GM19193 (cell line): ENCODE results near the gene CDK3.

Experiments
- POLR2A ChIP-seq: IDR thresholded peaks from 4 replicates; pipeline ENCODE4 v1.6.1; 2011; ENCODE audit not compliant: insufficient read depth, insufficient read length; ENCODE audit errors: extremely low read depth

CDK3 gene

DNA sequence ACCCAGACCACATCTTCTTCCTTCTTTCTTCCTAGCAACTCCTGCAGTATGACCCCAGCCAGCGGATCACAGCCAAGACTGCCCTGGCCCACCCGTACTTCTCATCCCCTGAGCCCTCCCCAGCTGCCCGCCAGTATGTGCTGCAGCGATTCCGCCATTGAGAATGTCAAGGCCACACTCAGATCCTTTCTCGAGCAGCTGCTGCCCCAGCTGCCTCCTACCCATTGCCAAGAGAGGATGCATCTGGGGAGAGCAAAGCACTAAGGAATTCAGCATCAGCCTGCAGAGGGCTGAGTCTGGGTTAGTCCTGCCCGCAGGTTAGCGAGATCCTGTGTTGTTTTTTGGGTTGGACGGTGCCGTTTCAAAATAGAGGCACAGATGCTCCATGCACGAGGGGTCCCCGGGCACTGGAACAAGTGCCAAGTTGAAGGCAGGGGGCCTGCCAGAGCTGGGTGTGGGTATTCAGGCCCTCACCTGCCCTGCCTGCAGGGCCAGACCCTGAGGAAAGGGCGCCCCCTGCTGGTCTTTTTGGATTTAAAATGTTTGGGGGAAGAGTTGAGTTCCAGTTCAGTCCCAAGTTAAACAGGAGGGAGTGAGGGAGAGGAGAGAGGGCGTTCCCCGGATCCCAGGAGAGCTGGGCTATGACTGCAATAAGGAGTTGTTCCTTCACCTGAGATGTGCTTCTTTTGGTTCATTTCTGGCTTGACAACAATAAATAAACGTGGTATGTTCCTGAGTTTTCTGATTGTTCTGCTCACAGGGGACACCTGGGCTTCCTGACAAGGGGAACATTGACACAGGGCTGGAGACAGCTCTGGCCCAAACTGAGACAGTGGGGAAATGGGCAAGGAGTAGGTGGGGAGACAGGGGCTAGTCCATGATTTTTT, 4.9 kb downstream of the CDK3 start:
- no peak for TF ChIP-seq POLR2A

DNA sequence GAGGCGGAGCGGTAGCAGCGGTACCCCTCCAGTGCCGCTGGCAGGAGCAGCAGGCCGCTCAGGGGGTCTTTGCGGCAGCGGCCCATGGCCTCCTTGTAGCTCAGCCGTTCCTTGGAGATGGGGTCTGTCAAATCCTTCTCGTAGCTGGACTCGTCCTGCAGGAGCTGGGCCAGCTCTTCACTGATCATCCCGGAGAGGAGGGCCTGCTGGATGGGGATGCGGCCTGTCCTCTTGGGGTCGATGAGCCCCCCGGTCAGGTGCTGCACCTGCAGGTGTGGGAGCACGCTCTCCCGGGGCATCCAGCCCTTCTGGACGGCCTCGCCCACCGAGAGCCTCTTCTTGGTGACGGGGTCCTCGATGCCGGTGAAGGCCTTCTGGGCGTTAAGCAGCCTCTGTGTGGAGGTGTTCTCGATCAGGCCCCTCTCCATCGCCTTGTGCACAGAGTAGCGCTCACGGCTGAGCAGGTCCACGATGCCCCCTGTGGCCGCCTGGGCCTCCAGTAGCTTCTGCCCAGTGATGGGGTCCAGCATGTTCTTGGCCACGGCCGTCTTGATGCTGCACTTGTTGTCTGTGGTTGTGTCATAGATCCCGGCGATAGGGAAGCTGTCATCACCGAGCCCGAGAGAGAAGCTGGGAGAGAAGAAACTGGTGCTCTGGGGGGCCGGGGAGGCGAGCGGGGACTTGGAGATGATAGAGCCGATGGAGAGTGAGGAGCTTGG, 6.6 kb downstream of the CDK3 start:
- TF ChIP-seq POLR2A: no peak

DNA sequence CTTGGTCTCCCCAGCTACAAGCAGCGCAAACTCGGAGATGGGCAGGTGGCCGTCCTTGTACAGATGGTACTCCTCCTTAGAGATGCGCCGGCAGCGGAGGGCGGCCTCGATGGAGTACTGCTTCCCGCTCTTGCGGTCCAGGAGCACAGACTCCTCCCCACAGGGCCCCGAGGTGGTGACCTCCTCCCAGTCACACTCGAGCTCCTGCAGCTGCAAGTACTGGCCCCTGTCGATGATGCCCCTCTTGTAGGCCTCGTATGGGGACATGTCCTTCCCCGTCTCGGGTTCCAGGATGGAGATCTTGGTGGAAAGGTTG, 7.2 kb downstream of the CDK3 start:
- TF ChIP-seq POLR2A: no peak

DNA sequence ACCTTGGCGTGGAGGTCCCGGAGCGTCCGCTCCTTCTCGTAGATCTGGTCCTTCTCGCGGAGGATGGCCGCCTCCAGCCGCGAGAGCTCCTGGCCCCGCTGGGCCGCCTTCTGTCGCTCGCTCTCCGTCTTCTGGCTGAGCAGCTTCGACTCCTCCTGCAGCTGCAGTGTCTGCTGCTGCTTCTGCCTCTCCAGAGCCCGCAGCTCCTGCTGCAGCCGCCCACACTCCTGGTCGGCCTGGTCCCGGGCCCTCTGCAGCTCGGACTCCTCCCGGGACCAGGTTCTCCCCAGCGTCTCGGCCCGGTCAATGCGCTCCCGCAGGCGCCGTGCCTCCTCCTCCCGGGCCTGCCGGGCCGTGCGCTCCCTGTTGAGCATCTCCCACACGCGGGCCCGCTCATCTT, 7.6 kb downstream of the CDK3 start:
- TF ChIP-seq POLR2A: no peak

DNA sequence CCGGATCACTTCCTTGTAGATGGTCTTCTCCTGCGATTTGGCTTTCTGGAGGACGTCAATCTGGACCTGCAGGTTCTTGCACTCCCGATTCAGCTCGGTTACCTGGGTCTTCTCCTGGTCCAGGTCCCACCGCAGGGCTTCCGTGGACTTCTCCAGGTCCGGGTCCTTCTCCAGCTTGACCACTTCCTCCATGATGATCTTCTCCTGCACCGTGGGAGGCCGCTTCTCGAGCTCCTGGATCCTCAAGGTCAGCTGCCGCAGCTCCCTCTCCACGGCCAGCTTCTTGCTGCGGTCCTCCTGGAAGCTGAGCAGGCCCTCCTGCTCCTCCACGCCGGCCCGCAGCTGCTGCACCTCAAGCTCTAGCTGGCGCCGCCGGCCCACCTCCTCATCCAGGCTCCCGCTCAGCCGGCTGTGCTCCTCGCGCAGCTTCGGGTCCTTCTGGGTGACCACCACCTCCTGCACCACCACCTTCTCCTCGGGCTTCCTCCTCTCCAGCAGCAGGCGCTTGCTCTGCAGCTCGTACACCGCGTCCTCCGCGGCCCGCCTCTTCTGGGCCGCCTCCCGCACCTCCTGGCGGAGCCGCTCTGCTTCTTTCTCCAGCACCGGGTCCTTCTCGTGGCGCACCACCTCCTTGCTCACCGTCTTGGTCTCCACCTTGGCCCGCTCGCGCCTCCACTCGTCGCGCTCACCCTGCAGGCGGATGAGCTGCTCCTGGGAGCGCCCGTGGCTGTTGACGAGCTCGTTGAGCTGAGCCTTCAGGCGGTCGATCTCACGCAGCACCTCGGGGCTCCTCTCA, 8.2 kb downstream of the CDK3 start:
- TF ChIP-seq POLR2A: no peak

DNA sequence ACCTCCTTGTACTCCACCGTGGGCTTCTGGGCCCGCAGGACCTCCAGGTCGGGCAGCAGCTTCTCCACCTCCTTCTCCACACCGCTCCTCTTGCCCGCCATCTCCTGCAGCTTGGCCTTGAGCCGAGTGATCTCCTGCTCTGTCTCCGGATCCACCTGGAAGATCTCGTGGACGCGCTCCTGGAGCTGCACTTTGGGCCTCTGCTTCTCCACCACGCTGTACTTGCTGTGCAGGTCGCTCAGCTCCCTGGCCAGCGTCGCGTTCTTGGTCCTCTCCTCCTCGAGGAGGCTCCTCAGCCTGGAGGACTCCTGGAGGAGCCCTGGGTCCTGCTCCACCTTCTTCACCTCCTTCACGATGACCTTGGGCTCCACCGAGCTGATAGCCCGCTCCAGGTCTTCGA, 8.8 kb downstream of the CDK3 start:
- no peak for TF ChIP-seq POLR2A

DNA sequence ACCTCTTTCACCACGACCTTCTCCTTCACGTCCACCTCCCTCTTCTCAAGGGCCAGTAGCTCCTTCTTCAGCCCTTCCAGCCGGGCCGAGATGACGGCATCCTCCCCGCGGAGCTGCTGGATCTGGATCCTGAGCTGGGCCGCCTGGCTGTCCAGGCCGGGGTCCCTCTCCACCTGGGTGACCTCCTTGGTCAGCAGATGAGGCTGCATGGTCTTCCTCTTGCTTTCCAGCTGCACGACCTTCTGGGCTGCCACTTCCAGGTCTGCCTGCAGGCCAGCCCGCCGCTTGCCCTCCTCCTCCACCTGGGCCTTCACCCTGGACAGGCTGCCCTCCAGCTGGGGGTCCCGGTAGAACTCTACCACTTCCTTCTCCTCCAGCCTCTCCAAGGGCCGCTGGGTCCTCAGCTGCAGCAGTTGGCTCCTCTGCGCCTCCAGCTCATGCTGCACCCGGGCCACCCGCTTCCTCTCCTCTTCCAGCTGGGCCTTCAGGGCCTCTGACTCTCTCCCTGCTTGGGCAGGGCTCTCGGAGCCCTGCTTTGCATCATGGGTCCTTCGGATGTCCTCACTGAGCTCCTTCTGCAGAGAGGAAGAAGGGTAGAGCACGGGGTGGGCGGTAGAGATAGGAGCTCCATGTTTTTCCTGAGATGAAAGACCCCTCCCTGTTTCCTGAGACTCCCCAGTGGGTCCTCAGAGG, 9.5 kb downstream of the CDK3 start:
- TF ChIP-seq POLR2A: no peak

DNA sequence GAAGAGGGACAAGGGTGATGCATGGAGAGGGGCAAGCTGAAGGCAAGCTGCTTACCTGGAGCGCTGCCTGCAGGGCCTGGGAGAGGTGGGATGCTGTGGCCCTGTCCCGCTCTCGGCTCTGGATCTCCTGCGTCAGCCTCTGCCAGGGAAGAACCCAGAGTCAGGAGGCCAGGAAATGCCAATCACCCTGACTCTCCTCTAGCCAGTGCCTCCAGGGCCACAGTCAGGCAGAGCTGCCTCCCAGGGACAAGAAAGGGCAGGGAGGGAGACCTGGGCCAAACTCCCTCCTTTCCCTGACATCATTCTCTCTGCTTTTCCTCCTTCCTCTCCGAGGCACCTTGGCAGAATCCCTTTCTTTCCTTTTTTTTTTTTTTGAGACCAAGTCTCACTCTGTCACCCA, 11.3 kb downstream of the CDK3 start:
- TF ChIP-seq POLR2A: no peak

DNA sequence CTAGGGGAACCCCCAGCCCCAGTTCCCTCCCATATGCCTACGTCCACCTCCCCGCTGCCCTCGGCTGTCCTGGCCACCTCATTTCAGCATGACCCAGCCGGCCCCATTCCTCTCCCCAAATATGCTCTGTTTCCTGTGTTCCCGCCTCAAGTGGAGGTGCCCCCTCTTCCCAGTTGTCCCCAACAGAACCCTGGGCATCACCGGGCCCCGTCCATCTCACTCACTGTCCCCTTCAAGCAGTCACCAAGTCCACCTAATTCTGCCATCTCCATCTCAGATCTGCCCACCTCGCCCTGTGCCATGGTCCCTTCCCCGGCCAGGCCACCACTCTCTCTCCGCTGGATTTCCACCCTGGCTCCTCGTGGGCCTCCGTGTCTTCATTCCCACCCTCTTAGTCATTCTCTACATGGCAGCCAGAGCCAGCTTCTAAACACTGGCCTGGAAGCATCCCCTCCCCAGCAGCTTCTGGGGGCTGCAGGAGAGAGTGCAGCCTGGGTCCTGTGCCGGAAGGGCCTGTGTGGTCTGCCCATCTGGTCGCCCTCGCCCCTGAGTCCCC, 12.8 kb downstream of the CDK3 start:
- no peak for TF ChIP-seq POLR2A

DNA sequence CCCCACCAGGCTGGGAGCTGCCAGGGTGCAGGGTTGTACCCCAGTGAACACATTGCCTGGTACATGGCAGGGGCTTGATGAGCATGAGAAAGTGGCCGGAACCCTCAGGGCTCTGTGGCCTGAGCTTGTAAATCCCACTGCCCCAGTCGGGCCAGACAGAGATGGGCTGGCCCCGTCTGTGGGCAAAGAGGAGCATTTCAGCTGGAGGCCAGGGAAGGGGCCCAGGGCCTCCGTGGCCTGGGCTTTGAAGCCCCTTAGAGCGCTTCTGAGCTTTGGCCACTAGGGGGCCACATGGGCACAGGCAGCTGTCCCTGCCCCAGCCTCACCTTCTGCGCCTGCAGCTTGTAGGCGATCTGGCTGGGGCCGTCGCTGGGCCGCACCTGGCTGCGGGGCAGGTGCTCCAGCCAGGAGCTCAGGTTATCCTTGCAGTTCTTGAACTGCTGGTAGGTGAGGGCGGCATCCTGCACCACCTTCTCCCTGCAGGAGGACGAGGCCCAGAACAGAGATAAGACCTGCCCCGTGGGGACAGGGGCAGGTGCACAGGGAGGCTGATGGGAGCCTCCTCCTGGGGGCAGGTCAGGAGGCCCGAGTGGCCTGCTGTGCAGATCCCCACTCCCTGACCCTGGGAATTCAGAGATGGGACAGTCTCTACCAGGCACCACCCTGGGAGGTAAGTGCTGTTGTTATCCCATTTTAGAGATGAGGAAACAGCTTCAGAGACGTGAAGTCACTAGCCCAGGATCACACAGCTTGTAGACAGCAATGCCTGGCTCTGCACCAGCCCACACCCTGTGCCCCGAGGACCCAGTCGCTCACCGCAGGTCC, 13.7 kb downstream of the CDK3 start:
- no peak for TF ChIP-seq POLR2A

DNA sequence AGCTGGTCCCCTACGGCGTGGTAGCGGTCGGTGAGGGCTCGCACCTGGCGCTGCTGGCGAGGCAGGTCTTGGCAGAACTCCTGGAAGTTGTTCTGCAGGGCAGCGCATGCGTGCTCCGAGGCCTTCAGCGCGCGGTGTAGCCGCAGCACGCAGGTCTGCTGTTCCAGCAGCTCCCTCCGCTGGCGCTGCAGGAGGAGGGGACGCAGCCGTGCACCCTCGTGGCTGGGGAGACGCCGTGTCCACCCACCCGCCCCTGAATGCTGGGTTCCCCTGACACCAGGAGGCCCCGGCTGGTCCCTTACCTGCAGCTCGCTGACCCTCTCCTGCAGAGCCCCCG, 14.2 kb downstream of the CDK3 start:
- no peak for TF ChIP-seq POLR2A

DNA sequence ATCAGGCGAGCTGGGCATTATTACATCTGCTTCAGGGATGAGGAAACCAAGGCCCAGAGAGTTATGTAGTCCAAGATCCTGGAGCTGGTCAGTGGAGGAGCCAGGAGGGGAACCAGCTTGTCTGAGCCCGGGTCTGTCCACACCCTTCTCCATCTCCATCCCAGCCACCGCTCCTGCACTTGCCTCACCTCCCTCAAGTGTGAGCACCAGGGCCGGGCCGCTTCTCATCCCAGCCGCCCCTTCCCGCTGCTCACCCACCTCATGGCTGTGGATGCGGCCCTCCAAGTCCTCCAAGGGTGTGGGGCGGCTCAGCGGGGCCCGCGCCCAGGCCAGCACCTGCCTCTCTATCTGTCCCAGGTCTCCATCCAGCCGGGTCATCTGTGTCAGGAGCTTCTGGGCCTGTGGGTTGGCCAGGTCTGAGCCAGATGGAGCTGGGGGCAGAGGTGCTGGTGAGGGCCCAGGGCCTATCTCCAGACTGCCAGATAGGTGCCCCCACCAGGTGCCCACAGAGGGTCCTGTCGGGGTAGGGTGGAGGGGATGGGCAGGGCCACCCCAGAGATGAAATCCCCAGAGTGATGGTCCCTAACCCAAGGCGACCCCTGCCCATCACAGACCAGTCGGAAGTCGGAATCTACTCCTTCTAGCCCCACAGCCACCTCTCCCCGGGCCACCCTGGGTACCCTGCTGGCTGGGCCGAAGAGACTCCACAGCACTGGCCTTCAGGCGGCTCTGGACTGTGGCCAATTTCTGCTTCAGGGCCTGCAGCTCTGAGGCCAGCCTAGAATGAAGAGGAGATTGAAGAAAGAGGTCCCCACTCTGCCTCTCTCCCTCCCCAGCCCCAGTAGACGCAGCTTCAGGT, 17.1 kb downstream of the CDK3 start:
- no peak for TF ChIP-seq POLR2A

DNA sequence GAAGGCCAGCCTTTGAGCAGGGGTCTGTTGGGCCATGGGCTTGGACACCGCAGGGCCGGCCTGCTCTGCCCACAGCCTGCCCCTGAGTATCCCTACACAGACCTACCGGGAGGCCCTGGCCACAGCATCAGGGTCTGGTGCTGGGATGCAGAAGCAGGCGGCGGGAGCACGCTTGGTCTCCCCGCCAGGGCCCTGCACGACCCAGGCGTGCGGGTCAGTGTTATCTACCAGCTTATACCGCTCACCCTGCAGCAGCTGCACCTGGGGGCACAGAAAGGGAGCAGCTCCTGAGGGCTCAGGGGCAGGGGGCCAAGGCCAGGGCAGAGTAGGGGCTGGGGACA, 17.7 kb downstream of the CDK3 start:
- TF ChIP-seq POLR2A: no peak
